Stimulated activated effector memory CD8-positive, alpha-beta T cell treated with anti-CD3 and anti-CD28 coated beads, Interleukin-12 subunit alpha, Interleukin-12 subunit beta, amount 100 ng/mL, for 72 hours (primary cell): ENCODE measurements around the gene FBXO44.

ENCODE experiments used
- ATAC-seq: fragments of 150-1000 bp; cut with Tn5 transposase; 2 replicates; pipeline ENCODE4 v1.10.0; 2021
- DNase-seq, 2 donors: peaks; one replicate each; pipeline ENCODE4 v3.0.0; 2021 to 2022; ENCODE audit warnings: low spot score in 2 of 2
- H3K27ac Mint-ChIP-seq: one replicate; pipeline ENCODE4 v1.8.0; 2022; ENCODE audit warnings: mild to moderate bottlenecking, mixed read lengths
- H3K36me3 Mint-ChIP-seq: one replicate; pipeline ENCODE4 v1.8.0; 2022; ENCODE audit warnings: mild to moderate bottlenecking, mixed read lengths
- H3K4me1 Mint-ChIP-seq: one replicate; pipeline ENCODE4 v1.8.0; 2022; ENCODE audit warnings: mixed read lengths
- H3K4me3 Mint-ChIP-seq: one replicate; pipeline ENCODE4 v1.8.0; 2022; ENCODE audit warnings: mild to moderate bottlenecking, mixed read lengths
- H3K9me3 Mint-ChIP-seq: one replicate; pipeline ENCODE4 v1.8.0; 2022; ENCODE audit warnings: mixed read lengths

Gene FBXO44

GRCh38 chr1:11701981-11702803 is 47.5 kb downstream of the FBXO44 start:
- peaks cover 9% of the 10 kb centered on the region for H3K4me1 Mint-ChIP-seq
- no peak overlapping the region for H3K27ac Mint-ChIP-seq
- no peaks in the 10 kb centered on the region for H3K9me3 Mint-ChIP-seq
- no peak for DNase-seq
- H3K4me3 Mint-ChIP-seq, result no peak overlapping the region
- no peak for ATAC-seq
- H3K36me3 Mint-ChIP-seq, result no peaks in the 10 kb centered on the region

DNA sequence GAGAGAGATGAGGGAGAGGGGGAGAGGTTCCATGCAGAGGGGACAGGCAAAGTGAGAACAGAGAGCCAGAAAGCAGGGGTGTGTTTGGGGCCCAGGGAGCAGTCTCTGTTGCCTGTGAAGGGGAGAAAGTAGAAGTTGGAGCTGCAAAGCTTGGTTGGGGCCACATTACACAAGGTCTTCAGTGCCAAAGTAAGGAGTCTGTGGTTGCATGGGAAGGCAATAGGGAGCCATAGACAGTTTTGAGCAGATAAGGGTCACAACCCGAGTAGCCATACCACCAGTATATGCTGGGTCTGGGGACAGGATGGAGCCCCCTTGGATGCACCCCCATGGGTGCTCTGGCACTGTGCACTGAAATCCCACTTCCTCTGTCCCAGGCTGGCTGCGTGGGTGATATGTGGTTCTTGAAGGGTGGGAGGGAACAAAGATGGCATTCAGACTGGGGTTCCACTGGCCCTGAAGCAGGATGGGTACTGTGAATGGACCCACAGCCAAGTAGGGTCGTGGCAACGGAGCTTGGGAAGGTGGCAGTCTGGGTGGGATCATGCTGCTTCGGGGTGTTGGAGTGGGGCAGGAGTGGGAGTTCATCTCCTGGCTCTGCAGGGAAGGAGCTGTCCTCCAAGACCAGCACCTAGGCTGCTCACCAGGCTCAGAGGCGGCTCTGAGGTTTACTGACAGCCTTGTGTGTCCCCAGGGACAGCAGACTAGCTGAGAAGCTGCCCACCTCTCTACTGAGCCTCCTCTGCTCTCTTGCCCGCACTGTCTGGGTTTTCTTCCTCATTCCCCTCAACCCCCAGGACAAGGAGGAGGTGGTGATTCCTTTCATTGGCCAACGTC is 48.9 kb downstream of the FBXO44 start:
- Mint-ChIP-seq H3K9me3 (no peaks in the 10 kb centered on the region), H3K4me1 (peaks cover 11% of the 10 kb centered on the region), H3K36me3 (no peaks in the 10 kb centered on the region), H3K4me3 (no peak overlapping the region), H3K27ac (no peak overlapping the region)
- ATAC-seq, result no peak
- no peak for DNase-seq

DNA sequence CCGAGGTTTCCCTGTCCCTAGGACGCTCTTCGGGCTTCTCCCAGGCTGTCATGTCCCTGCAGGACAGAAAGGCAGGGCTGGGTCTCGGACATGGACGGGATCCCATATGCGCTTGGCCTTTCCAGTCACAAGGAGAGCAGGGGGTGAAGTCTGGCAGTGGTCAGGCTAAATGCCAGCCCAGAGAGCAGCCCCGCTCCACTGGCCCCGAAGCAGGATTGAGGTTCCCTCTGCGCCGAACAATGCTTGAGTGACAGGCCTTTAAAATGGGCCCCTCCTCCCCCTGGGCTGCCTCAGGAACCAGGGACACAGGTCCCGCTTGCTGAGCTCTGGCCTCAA is 49.5 kb downstream of the FBXO44 start:
- no peaks in the 10 kb centered on the region for H3K36me3 Mint-ChIP-seq
- DNase-seq, result no peak
- H3K4me3 Mint-ChIP-seq, result no peak overlapping the region
- ATAC-seq, result no peak
- H3K27ac Mint-ChIP-seq, result no peak overlapping the region
- no peaks in the 10 kb centered on the region for H3K9me3 Mint-ChIP-seq
- peaks cover 16% of the 10 kb centered on the region for H3K4me1 Mint-ChIP-seq

DNA sequence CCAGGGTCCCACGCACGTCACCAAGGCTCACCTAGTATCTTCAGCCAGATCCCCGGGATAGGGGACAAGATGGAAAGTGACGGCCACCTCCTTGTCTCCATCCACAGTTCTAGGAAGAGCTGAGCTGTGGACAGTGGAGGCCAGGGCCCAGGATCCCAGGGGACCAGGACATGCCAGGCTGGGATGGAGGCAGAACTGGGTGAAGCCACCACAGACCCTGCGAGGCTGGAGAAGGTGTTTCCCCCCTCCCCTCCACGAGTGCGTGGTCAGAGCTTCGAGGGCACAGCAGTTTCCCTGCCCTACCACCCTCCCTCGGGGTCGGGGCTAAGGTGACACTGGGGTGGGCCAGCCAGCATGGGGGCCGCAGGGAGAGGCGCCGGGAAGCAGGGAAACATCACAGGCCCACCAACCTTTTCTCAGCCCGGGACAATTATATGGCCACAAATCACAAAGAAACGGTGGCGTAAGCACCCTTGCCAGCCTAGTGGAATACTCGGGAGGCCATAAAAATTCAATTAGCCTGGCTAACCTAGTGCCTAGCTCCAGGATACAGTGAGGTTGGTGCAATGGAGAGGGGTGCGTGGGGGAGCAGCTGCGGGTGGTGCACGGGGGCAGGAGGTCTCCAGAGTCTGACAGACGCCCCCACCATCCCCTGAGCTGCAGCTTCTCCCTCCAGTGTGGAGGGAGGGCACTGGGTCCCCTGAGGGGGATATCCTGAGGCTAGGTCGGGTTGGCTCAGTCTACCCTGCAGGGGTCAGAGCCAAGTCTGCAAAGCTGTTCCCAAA is 50.2 kb downstream of the FBXO44 start:
- no peak overlapping the region for H3K27ac Mint-ChIP-seq
- no peak for DNase-seq
- peaks cover 16% of the 10 kb centered on the region for H3K4me1 Mint-ChIP-seq
- ATAC-seq, result no peak
- no peaks in the 10 kb centered on the region for H3K36me3 Mint-ChIP-seq
- H3K4me3 Mint-ChIP-seq, result no peak overlapping the region
- H3K9me3 Mint-ChIP-seq, result no peaks in the 10 kb centered on the region

DNA sequence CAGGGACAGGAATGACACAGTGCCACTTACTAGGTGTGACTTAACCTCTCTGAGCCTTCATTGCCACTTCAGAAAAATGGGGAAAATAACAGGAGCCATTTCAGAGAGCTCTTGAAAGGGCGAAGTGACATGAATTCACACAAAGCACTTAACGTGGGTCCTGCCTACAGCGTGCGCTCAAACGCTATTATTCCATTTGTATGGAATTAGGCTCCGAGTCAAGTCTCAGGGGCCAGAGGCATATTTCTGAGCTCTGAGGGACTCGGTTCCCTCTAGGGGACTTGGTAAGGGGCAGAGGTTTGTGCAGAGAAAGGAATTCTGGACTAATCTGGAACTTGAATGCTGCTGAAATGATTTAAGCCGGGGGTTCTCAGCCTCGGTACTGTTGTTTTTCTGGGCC is 50.9 kb downstream of the FBXO44 start:
- no peak overlapping the region for H3K27ac Mint-ChIP-seq
- no peak for DNase-seq
- H3K4me1 Mint-ChIP-seq, result peaks cover 16% of the 10 kb centered on the region
- H3K4me3 Mint-ChIP-seq, result no peak overlapping the region
- H3K36me3 Mint-ChIP-seq, result no peaks in the 10 kb centered on the region
- no peaks in the 10 kb centered on the region for H3K9me3 Mint-ChIP-seq
- no peak for ATAC-seq

GRCh38 chr1:11706292-11706691 is 51.6 kb downstream of the FBXO44 start:
- Mint-ChIP-seq H3K4me3 (no peak overlapping the region), H3K4me1 (peaks cover 16% of the 10 kb centered on the region), H3K9me3 (no peaks in the 10 kb centered on the region), H3K27ac (no peak overlapping the region), H3K36me3 (no peaks in the 10 kb centered on the region)
- ATAC-seq (no peak), DNase-seq (no peak)

DNA sequence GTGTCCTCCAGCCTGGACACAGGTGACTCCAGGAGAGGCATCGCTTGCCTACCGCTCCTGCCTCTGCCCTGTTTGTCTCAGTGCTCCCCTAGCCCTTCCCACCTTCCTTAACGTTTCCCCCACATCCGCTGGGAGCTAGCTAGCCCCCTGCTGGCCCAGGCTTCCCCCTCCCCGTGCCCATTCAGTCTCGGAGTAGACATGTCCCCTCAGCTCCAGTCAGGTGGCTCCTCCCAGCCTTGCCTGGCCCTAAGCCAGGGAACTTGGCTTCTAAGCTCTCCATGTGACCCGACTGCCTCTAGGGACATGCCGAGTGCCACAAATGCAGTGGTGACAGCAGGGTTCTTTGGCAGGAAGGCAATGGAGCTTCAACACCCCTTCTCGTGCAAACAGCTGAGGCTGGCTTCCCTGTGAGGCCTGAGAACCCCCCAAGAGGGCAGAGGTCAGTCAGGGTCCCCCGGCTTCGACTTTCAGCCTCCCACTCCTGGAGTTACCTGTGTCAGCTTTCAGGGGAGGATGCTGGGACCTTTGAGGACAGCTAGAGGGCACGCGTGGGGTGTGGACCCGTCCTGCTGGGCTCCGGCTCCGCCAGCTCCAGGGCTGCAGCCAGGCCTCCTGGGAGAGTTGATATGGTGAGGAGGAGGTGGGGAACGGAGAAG is 53.1 kb downstream of the FBXO44 start:
- no peaks in the 10 kb centered on the region for H3K9me3 Mint-ChIP-seq
- no peaks in the 10 kb centered on the region for H3K36me3 Mint-ChIP-seq
- H3K4me1 Mint-ChIP-seq, result peaks cover 16% of the 10 kb centered on the region
- H3K27ac Mint-ChIP-seq, result no peak overlapping the region
- DNase-seq (no peak), ATAC-seq (no peak)
- no peak overlapping the region for H3K4me3 Mint-ChIP-seq

GRCh38 chr1:11708554-11709350 is 54.1 kb downstream of the FBXO44 start:
- ATAC-seq, result peak; percentile 36
- Mint-ChIP-seq H3K36me3 (no peaks in the 10 kb centered on the region), H3K4me3 (no peak overlapping the region), H3K27ac (no peak overlapping the region), H3K4me1 (peaks cover 8% of the 10 kb centered on the region), H3K9me3 (no peaks in the 10 kb centered on the region)
- DNase-seq, result no peak

DNA sequence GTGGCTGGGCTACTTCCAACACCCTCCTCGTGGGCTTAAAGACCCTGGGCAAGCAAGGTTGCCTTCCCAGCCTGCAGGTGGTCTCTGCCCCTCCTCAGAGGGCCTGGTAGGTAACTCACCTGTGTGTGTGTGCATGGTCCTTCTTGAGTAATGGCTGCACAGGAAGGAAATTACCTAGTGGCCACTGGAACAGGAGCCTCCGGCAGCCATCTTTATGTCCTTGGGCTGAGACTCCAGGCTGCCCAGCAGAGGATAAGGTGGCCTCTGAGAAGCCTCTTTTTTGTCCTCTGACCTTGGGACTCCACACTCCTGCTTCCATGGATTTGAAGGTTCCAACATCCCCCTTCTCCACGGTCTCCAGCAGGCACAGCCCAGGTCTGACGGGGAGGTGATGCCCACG is 56.8 kb downstream of the FBXO44 start:
- Mint-ChIP-seq H3K9me3 (no peaks in the 10 kb centered on the region), H3K36me3 (no peaks in the 10 kb centered on the region), H3K27ac (no peak overlapping the region), H3K4me3 (no peak overlapping the region), H3K4me1 (peaks cover 7% of the 10 kb centered on the region)
- DNase-seq (no peak), ATAC-seq (no peak)

- DNase-seq (no peak), ATAC-seq (no peak)
- no peak overlapping the region for H3K27ac Mint-ChIP-seq
- H3K36me3 Mint-ChIP-seq, result no peaks in the 10 kb centered on the region
- H3K4me3 Mint-ChIP-seq, result no peak overlapping the region
- H3K4me1 Mint-ChIP-seq, result peaks cover 7% of the 10 kb centered on the region
- H3K9me3 Mint-ChIP-seq, result no peaks in the 10 kb centered on the region
Observed at GRCh38 chr1:11712285-11712684, 57.6 kb downstream of the FBXO44 start.
